DND-41 (cell line): ENCODE results near the gene BRD3.
"Not testable (repeated sequence)": the region's sequence is repeated elsewhere in the genome, so short reads cannot be mapped to it uniquely, and the experiment has no call there.

Experiments
- ATAC-seq: fragments of 200-7000 bp; cut with Tn5 transposase; 3 replicates; pipeline ENCODE4 v1.9.1; 2021; ENCODE audit warnings: low read depth; ENCODE audit not compliant: insufficient read depth
- DNase-seq: peaks from one replicate; pipeline ENCODE4 v3.0.0-alpha.2; 2020
- H2AFZ ChIP-seq: 2 replicates; pipeline ENCODE4 v1.6.0; 2012; ENCODE audit warnings: low read depth, low read length
- H3K27ac ChIP-seq: 2 replicates; pipeline ENCODE4 v1.5.1; 2012; ENCODE audit warnings: low read length, inconsistent platforms
- H3K27me3 ChIP-seq: fragments of 200-600 bp; sonication (generic); 2 replicates; pipeline ENCODE4 v1.6.0; 2012; ENCODE audit warnings: low read length, mild to moderate bottlenecking, inconsistent platforms; ENCODE audit not compliant: insufficient read depth, poor library complexity
- H3K36me3 ChIP-seq: 2 replicates; pipeline ENCODE4 v1.5.1; 2012; ENCODE audit warnings: low read length, inconsistent platforms; ENCODE audit not compliant: insufficient read depth
- H3K4me1 ChIP-seq: 2 replicates; pipeline ENCODE4 v1.5.1; 2012; ENCODE audit warnings: mild to moderate bottlenecking, low read length; ENCODE audit not compliant: insufficient read depth
- H3K4me2 ChIP-seq: 2 replicates; pipeline ENCODE4 v1.6.0; 2012; ENCODE audit warnings: mild to moderate bottlenecking, moderate library complexity, low read length, inconsistent platforms; ENCODE audit not compliant: insufficient read depth
- H3K4me3 ChIP-seq, 2 experiments: fragments of 200-600 bp in 1 of 2; shearing (Covaris generic) in 1 of 2; 2 replicates each; pipeline ENCODE4 v1.5.1; 2012 to 2016; ENCODE audit warnings: inconsistent platforms in 2 of 2, low read length in 2 of 2, mild to moderate bottlenecking in 2 of 2, low read depth in 1 of 2, moderate library complexity in 1 of 2
- H3K79me2 ChIP-seq: 2 replicates; pipeline ENCODE4 v1.6.0; 2012; ENCODE audit warnings: low read length, inconsistent platforms; ENCODE audit not compliant: insufficient read depth
- H3K9ac ChIP-seq: 2 replicates; pipeline ENCODE4 v1.6.0; 2012; ENCODE audit warnings: low read depth, mild to moderate bottlenecking, inconsistent platforms, low read length, moderate library complexity
- H3K9me3 ChIP-seq: 2 replicates; pipeline ENCODE4 v1.5.1; 2012; ENCODE audit warnings: low read length, moderate library complexity, mild to moderate bottlenecking, inconsistent platforms; ENCODE audit not compliant: insufficient read depth, severe bottlenecking
- H4K20me1 ChIP-seq: 2 replicates; pipeline ENCODE4 v1.6.0; 2012; ENCODE audit warnings: low read length; ENCODE audit not compliant: insufficient read depth
- CTCF ChIP-seq: IDR thresholded peaks from 2 replicates; pipeline ENCODE4 v1.5.1; 2012; ENCODE audit warnings: borderline replicate concordance, low read length, moderate library complexity, mild to moderate bottlenecking; ENCODE audit not compliant: poor library complexity, severe bottlenecking; ENCODE audit errors: extremely low read depth
- EZH2 ChIP-seq: IDR thresholded peaks from 3 replicates; pipeline ENCODE4 v1.6.1; 2012; ENCODE audit warnings: borderline replicate concordance, low read depth, mild to moderate bottlenecking, moderate library complexity, low read length, inconsistent platforms; ENCODE audit not compliant: severe bottlenecking

BRD3 gene

GRCh38 chr9:134103391-134103998 is 35.7 kb upstream of the BRD3 start:
- Histone ChIP-seq H3K27ac (no peak overlapping the region), H2AFZ (no peak overlapping the region), H3K9ac (no peak overlapping the region), H3K4me3 (no peak overlapping the region), H4K20me1 (0 out of 2 replicates have a peak, but pooled peaks cover 3% of the 10 kb centered on the region), H3K36me3 (no peaks in the 10 kb centered on the region), H3K4me1 (no peaks in the 10 kb centered on the region), H3K79me2 (no peaks in the 10 kb centered on the region), H3K27me3 (no peaks in the 10 kb centered on the region), H3K4me2 (no peak overlapping the region), H3K9me3 (no peaks in the 10 kb centered on the region)
- TF ChIP-seq CTCF (no peak), EZH2 (no peak)
- DNase-seq: no peak
- no peak for ATAC-seq

- ATAC-seq: no peak
- Histone ChIP-seq H3K9ac (no peak overlapping the region), H3K79me2 (no peaks in the 10 kb centered on the region), H3K4me1 (no peaks in the 10 kb centered on the region), H3K27me3 (no peaks in the 10 kb centered on the region), H3K27ac (no peak overlapping the region), H3K9me3 (no peaks in the 10 kb centered on the region), H4K20me1 (0 out of 2 replicates have a peak, but pooled peaks cover 3% of the 10 kb centered on the region), H3K4me2 (no peak overlapping the region), H3K4me3 (no peak overlapping the region), H3K36me3 (no peaks in the 10 kb centered on the region), H2AFZ (no peak overlapping the region)
- TF ChIP-seq EZH2 (no peak), CTCF (no peak)
- DNase-seq: no peak
These were observed 33.9 kb upstream of the BRD3 start for GRCh38 chr9:134101623-134102149.

GRCh38 chr9:134101133-134101532 is 33.3 kb upstream of the BRD3 start:
- not testable (repeated sequence) for H4K20me1 ChIP-seq, H3K36me3 ChIP-seq, H3K4me2 ChIP-seq, H3K27ac ChIP-seq, H2AFZ ChIP-seq, H3K4me1 ChIP-seq, ATAC-seq, H3K79me2 ChIP-seq, DNase-seq, H3K4me3 ChIP-seq, H3K9ac ChIP-seq, H3K27me3 ChIP-seq, H3K9me3 ChIP-seq

- TF ChIP-seq EZH2: no peak
- TF ChIP-seq CTCF: no peak
- Histone ChIP-seq H3K4me1 (no peaks in the 10 kb centered on the region), H3K27me3 (no peaks in the 10 kb centered on the region), H3K79me2 (no peaks in the 10 kb centered on the region), H3K4me3 (no peak overlapping the region), H3K9ac (no peak overlapping the region), H3K9me3 (no peaks in the 10 kb centered on the region), H3K36me3 (no peaks in the 10 kb centered on the region), H3K4me2 (no peak overlapping the region), H4K20me1 (0 out of 2 replicates have a peak, but pooled peaks cover 3% of the 10 kb centered on the region), H2AFZ (no peak overlapping the region), H3K27ac (no peak overlapping the region)
- ATAC-seq: no peak
- no peak for DNase-seq
These were observed 32.2 kb upstream of the BRD3 start for GRCh38 chr9:134100040-134100439.
